Measurements from ENCODE around the gene CAPZB.

Gene CAPZB

DNA sequence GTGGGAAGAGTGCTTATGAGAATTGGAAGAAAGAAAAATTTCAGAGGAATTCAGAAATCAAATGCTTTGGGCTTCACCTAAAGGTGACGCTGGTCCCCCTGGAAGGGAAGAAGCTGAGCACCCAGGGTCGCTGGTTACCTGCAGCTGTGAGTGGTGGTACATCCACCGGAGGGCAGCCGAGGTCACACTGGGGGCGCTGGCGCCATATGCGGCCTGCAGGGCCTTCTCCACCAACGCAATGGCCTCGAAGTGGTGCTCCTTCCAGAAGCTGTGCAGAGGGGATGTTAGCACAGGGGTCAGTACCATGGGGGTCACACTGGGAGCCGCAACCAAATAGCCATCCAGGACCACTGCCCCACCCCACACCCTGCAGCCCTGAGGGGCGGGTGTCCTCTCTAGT is 179.5 kb downstream of the CAPZB start:
- TF ChIP-seq, protein P1, sequence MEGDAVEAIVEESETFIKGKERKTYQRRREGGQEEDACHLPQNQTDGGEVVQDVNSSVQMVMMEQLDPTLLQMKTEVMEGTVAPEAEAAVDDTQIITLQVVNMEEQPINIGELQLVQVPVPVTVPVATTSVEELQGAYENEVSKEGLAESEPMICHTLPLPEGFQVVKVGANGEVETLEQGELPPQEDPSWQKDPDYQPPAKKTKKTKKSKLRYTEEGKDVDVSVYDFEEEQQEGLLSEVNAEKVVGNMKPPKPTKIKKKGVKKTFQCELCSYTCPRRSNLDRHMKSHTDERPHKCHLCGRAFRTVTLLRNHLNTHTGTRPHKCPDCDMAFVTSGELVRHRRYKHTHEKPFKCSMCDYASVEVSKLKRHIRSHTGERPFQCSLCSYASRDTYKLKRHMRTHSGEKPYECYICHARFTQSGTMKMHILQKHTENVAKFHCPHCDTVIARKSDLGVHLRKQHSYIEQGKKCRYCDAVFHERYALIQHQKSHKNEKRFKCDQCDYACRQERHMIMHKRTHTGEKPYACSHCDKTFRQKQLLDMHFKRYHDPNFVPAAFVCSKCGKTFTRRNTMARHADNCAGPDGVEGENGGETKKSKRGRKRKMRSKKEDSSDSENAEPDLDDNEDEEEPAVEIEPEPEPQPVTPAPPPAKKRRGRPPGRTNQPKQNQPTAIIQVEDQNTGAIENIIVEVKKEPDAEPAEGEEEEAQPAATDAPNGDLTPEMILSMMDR (IDR thresholded peaks at IDR 0.05): no peak

GRCh38 chr1:19300211-19300610 is 185.1 kb downstream of the CAPZB start:
- TF ChIP-seq, protein P1 (IDR thresholded peaks at IDR 0.05): no peak

DNA sequence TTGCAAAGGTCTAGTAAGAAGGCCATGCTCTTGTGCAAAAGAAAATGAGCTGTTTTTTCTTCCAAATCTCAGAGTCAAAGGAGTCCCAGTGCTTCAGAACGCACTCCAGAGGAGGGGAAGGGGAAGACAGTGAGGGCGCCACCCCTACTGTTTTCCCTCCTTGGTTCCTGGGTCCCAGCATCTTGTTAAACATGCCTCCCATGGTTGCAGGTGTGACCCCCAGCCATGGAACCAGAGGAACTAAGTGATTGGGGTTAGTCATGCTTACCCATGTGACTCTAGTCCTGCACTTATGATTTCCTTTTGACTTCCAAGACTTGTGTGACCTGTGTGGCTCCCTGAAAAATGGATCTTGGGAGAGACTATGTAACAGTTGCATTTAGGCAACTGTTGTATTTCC is 190.7 kb downstream of the CAPZB start:
- TF ChIP-seq, protein P1 (IDR thresholded peaks at IDR 0.05): no peak

DNA sequence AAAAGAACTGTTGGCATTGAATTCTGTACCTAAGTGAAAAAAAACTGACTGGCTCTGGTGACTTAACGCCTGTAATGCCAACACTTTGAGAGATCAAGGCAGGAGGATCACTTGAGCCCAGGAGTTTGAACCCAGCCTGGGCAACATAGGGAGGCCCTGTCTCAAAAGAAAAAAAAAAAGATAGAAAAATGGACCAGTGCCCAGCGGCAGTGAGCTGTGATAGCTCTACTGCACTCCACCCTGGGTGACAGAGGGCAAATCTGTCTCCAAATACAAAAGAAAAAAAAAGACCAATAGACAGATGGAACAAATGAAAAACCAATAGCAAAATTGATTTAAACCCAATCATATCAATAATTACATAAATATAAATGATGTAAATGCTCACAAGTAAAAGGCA is 196.1 kb downstream of the CAPZB start:
- TF ChIP-seq, protein P1 (IDR thresholded peaks at IDR 0.05): no peak
